ENCODE measurements around the gene GOLGA6C.
"Not testable (repeated sequence)": the region's sequence is repeated elsewhere in the genome, so short reads cannot be mapped to it uniquely, and the experiment has no call there.

DNA sequence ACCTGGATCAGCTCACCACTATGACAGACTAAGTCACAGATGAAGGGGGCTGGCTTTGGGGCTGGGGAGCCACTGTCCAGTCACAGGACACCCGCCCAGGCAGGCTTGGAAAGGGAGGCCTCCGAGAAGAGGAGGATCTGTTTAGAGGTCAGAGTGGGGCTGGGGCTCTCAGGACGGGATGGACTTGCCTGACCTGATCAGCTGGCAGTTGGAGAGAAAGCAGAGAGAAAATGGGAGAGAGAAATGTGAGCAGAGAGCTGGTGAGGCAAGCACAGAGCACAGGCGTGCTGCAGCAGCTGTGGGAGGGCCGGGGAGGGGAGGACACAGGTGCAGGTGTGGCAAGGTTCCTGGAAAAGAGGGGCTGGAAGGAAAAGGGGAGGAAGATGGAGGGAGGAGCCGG lies 41.9 kb downstream of the GOLGA6C start:
- TF ChIP-seq, protein P1, sequence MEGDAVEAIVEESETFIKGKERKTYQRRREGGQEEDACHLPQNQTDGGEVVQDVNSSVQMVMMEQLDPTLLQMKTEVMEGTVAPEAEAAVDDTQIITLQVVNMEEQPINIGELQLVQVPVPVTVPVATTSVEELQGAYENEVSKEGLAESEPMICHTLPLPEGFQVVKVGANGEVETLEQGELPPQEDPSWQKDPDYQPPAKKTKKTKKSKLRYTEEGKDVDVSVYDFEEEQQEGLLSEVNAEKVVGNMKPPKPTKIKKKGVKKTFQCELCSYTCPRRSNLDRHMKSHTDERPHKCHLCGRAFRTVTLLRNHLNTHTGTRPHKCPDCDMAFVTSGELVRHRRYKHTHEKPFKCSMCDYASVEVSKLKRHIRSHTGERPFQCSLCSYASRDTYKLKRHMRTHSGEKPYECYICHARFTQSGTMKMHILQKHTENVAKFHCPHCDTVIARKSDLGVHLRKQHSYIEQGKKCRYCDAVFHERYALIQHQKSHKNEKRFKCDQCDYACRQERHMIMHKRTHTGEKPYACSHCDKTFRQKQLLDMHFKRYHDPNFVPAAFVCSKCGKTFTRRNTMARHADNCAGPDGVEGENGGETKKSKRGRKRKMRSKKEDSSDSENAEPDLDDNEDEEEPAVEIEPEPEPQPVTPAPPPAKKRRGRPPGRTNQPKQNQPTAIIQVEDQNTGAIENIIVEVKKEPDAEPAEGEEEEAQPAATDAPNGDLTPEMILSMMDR (IDR thresholded peaks at IDR 0.05) = not testable (repeated sequence)
- not testable (repeated sequence) for TF ChIP-seq EP300, POLR2A (IDR thresholded peaks at IDR 0.05)

All from ovary (tissue), 3 donors.